Stimulated activated CD8-positive, alpha-beta memory T cell treated with anti-CD3 and anti-CD28 coated beads, Interleukin-7, amount 100 ng/mL, for 1 hour (primary cell): ENCODE data around the gene AQP12B.
"Not testable (repeated sequence)": the region's sequence is repeated elsewhere in the genome, so short reads cannot be mapped to it uniquely, and the experiment has no call there.

Experiments
- DNase-seq, 2 donors: peaks; one replicate each; pipeline ENCODE4 v3.0.0-alpha.2; 2020; ENCODE audit warnings: low read depth in 2 of 2

Gene AQP12B

GRCh38 chr2:240683329-240683979 lies 769 bp upstream of the AQP12B start:
- DNase-seq, result not testable (repeated sequence)

DNA sequence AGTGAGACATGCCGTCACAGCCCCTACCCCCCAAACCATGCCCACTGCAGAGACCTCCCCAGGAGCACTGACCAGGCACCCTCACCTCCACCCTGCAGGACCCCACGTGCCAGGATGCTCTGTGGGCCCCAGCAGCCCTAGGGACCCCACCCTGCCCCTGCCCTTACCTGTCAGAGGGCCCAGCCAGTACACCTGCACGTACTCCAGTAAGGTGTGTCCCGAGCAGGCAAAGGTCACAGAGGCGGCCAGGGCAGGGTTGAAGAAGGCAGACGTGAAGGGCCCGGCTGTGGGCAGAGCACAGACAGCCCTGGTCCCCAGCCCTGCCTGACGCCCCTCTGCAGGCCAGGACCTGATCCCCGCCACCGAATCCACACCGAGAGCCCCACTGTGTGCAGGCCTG lies 2.5 kb downstream of the AQP12B start:
- DNase-seq, result not testable (repeated sequence)

GRCh38 chr2:240678909-240679308 lies 3.8 kb downstream of the AQP12B start:
- DNase-seq, result not testable (repeated sequence)

DNA sequence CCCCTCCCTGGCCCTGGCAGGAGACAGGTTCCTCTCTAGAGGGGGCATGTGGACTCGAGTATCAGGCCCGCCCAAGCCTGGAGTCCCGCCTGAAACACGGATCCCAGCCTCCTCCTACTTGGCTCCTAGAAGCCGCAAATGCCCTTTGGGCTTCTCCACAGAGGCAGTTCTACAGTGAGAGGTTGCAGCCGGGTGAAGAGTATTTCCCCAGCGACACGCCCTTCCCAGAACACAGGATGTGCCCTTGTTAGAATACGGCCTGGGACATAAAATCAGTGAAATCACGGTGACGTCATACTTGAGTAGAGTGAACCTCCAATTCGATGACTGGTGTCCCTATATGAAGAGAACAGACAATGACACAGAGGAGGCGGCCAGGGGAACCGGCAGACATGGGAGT lies 4.6 kb downstream of the AQP12B start:
- not testable (repeated sequence) for DNase-seq

- not testable (repeated sequence) for DNase-seq
These were observed 7.3 kb downstream of the AQP12B start for GRCh38 chr2:240675345-240675744.

DNA sequence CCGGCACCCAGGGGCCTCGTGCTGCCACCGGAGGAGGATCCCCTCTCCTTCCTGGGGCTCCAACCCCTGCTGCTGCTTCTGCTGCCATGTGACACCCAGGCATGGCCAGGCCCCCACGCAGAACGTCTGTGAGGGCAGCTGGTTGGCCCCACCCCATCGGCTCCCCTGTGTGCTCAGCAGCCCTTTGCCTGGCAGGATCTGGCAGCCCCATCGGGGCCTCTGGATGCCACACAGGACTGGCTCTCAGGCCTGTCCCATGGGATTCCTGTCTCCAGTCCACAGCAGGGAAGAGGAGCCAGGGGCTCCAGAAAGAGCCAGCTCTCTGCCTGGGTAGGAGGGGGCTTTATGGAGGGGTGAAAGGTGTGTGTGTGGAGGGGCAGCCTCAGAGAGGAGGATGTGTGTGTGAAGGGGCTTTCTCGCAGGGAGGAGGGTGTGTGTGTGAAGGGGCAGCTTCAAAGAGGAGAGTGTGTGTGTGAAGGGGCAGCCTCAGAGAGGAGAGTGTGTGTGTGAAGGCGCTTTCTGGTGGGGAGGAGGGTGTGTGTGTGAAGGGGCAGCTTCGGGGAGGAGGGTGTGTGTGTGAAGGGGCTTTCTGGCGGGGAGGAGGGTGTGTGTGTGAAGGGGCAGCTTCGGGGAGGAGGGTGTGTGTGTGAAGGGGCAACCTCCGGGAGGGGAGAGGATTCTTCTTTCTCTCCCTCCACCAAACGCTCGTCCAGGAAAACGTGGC lies 8.1 kb downstream of the AQP12B start:
- DNase-seq, result not testable (repeated sequence)

DNA sequence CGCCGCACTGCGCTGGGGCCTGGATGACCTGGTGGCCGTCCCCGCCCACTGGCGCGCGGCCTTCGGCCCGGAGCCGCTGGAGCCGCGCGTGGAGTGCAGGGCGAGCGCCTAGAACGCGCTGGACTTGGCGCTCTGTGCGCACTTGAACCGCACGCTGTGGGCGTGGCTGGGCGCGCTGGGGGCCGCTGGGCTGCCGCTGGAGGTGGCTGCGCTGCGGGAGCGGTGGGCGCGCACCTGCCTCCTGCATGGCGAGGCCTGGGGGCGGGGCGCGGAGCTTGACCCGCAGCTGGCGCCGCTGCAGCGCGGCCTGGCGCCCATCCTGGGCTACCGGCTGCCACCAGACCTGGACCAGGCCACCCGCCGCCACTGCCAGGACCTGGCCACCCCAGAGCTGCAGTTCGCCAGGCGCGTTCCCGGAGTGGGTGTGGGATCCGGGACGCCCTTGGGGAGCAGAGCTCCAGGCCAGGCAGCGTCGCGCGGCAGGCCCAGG lies 9.9 kb downstream of the AQP12B start:
- DNase-seq, result no peak

DNA sequence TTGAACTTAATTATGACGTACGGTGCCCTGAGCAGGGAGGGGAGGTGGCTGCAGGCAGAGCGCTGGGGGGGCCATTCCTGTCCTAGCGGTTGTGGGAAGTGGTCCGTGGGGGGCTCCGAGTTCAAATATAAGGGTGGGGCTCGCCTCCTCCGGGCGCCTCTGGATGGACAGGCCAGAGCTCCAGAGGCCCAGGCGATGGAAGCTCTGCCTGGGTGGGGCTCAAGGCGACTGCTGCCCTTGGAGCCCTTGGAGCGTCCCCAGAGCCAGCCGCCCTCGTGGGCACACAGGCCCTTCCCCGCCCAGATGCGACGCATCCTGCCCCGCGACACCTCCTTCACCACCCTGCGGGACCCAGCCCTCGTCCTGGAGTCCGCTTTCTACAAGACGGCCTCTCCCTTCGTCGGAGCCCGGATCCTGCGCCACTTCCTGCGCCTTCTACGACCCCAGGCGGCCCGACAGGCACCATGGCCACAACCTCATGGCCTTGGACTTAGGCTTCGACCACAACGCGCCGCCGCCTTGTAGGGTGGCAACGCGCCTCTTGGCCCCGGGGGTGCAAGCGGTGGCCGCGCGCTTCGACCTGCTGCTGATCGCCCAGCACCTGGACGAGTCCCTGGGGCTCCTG lies 10.5 kb downstream of the AQP12B start:
- DNase-seq, result no peak

- DNase-seq, result no peak
These were observed 11.7 kb downstream of the AQP12B start for GRCh38 chr2:240670950-240671349.

- no peak for DNase-seq
These were observed 12.3 kb downstream of the AQP12B start for GRCh38 chr2:240670402-240670801.

DNA sequence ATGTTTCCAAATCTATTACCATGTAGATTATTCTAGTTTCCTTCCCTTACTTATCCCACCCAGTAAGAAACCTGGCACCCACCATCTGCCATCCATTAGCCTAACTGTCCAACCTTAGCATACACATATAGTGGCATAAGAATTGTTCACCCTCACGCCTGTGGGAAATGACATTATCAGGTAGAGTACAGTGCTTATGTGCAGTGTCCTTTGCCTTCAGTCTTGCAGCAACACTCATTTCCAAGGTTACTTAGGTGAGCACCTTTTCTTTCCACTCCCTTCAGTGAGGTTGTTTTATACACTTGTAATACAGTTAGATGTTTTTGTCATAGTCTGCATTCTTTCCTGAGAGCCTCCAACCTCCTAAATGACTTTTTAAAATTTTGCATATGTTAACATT lies 18.1 kb downstream of the AQP12B start:
- no peak for DNase-seq

DNA sequence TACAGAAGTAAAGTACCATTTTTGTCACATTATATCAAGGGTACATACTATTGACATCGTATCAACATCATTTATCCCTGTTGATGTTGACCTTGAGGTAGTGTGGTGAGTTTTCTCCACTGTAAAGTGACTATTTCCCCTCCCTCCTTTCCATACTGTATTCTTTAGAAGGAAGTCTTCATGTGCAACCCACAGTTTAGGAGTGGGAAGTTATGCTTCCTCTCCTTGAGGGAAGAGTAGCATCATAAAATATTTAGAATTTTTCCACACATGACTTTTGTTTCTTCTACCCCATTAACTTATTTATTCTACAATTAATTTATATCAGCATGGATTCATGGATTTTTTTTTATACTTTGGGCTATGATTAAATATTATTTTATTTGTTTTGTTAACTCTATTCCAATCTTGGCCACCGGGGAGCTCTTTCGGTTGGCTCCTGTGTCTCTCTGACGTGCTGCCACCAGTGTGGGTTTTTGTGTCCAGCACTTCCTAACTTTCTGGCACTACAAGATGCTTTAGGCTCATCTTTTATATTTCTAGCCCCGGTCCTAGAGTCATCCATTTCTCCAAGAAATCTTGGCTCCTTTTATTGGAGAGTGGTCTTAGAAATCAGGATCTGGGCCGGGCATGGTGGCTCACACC lies 19.0 kb downstream of the AQP12B start:
- DNase-seq, result no peak

GRCh38 chr2:240662681-240663080 lies 20.0 kb downstream of the AQP12B start:
- no peak for DNase-seq

DNA sequence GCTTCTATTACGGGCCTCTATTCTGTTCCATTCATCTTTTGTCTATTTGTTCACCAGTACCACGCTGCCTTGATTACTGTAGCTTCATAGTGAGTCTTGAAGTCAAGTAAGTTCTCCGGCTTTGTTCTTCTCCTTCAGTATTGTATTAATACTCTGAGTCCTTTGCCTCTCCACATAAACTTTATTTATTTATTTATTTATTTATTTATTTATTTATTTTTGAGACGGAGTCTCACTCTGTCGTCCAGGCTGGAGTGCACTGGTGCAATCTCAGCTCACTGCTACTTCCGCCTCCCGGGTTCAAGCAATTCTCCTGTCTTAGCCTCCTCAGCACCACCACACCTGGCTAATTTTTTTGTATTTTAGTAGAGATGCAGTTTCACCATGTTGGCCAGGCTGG lies 22.8 kb downstream of the AQP12B start:
- DNase-seq, result not testable (repeated sequence)

GRCh38 chr2:240655931-240656886 lies 26.5 kb downstream of the AQP12B start:
- DNase-seq, result peak in 1 of 2 donors; percentile 14

DNA sequence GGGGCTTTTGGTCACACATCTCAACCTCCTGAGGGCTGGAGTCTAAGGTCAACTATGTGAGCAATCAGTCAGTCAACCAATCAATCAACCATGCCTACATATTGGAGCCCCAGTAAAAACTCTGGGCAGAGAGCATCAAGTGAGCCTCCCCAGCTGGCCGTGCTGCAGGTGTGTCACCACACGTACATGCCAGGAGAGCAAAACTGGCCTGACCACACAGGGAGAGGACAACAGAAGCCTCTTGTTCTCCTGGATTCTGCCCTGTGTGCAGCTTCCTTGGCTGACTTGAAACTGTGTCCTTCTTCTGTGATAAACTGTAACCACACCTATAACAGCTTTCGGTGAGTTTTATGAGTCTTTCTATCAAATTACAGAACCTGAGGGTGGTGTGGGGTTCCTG lies 31.5 kb downstream of the AQP12B start:
- no peak for DNase-seq

DNA sequence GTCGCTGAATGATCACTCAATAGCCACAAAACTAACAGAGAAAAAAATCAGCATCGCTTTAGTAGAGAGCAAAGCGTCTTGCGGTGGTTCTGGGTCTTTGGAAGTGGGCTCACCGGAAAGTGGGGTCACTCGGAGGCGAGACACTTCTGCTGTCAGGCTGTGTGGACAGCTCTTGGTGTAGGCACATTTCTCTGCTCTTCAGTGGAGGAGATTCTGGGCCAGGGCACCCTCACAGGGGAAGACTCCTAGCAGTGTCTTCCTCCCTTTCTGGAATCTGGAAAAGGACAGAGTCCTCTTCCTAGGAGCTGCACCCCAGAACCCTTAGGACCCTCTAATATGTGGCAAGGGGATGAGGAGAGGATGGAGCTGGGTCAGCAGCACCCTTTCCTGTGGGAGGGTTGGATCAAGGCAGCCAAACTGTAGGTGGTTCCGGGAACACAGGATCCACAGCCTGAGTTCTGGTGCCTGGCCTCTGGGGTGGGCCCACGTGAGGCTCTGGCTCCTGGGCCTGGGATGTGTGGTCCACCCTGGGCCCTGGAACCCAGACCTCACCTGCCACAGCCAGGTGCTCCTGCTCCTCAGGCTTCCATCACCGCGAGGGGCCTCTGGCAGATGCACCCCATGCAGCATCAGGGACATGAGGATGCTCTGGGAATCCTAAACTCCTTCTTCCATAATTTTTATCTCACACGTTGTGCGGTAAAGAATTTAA lies 32.3 kb downstream of the AQP12B start:
- DNase-seq, result no peak

DNA sequence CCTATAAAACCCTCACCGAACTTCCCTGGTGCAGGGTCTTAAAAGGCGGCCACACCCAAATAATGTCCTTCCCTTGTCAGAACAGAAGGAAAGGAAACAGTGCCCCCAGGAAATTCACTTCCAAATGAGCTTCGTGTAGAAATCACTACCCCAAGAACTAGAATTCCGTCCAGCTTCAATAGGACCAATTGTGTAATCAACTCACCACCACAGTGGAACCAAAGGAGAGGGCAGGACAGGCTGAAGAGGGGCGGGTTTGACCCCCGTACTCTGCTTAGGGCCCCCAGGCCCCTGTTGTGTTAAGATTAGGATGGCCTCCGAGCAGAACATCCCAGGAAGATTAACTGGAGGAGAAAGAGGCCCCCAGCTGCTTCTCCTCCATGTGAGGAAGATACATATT lies 33.4 kb downstream of the AQP12B start:
- DNase-seq, result no peak

- DNase-seq, result no peak
These were observed 33.9 kb downstream of the AQP12B start for GRCh38 chr2:240648650-240649275.

- no peak for DNase-seq
These were observed 34.5 kb downstream of the AQP12B start for GRCh38 chr2:240648155-240648649.
